B cell (primary cell): ENCODE data around the gene FOXM1. TPM values are rescaled to one million over a fixed set of nuclear protein-coding genes. Genes with fewer than 3 reads are reported as not detected.

ENCODE experiments used
- ATAC-seq: fragments of 200-7000 bp; cut with Tn5 transposase; one replicate; pipeline ENCODE4 v1.10.0; 2021; ENCODE audit warnings: low read depth, mild to moderate bottlenecking, moderate number of reproducible peaks, moderate library complexity
- CTCF ChIA-PET: fragments of 350-600 bp; sonication (Branson Sonifier 250); formaldehyde crosslinking; loops from one replicate; lab custom pipeline; 2021; ENCODE audit warnings: antibody characterized with exemption, inconsistent platforms; lab: Charles Lee
- POLR2A ChIA-PET: fragments of 350-600 bp; sonication (Branson Sonifier 250); formaldehyde crosslinking; loops from one replicate; lab custom pipeline; 2021; ENCODE audit warnings: antibody characterized with exemption; lab: Charles Lee
- DNase-seq: peaks from one replicate; pipeline ENCODE4 v3.0.0; 2013
- H2AFZ ChIP-seq: 2 replicates; pipeline ENCODE4 v1.6.1; 2012; ENCODE audit warnings: mild to moderate bottlenecking, low read depth, low read length; ENCODE audit not compliant: insufficient read depth, poor library complexity, severe bottlenecking
- H3K27ac ChIP-seq, 2 donors: 1 replicate in 1 of 2; 2 replicates in 1 of 2; pipeline ENCODE4 v1.5.1; 2012 to 2013; ENCODE audit warnings: low read length in 2 of 2, mild to moderate bottlenecking in 2 of 2, moderate library complexity in 1 of 2
- H3K27me3 ChIP-seq, 4 experiments: fragments of 200-600 bp in 1 of 4; sonication (generic) in 1 of 4; replicated peaks in 1 of 4; 1 replicate in 2 of 4; 2 replicates in 2 of 4; pipeline versions ENCODE4 v1.6.1 to v1.7.0; 2013 to 2016; ENCODE audit warnings: low read length in 3 of 4, mild to moderate bottlenecking in 2 of 4, mixed read lengths in 1 of 4, moderate library complexity in 1 of 4; ENCODE audit not compliant: insufficient read depth in 4 of 4, control insufficient read depth in 3 of 4; ENCODE audit errors: control extremely low read depth in 1 of 4
- H3K36me3 ChIP-seq, 2 experiments: replicated peaks in 1 of 2; 1 replicate in 1 of 2; 2 replicates in 1 of 2; pipeline versions ENCODE4 v1.6.1 to v1.7.1; 2013; ENCODE audit warnings: low read length in 1 of 2; ENCODE audit not compliant: insufficient read depth in 2 of 2, control insufficient read depth in 1 of 2; ENCODE audit errors: control extremely low read depth in 1 of 2, extremely low read depth in 1 of 2
- H3K4me1 ChIP-seq, 2 donors: fragments of 200-600 bp in 1 of 2; sonication (generic) in 1 of 2; 1 replicate in 1 of 2; 2 replicates in 1 of 2; pipeline versions ENCODE4 v1.5.1 to v1.6.1; 2013 to 2017; ENCODE audit warnings: low read length in 2 of 2; ENCODE audit not compliant: control insufficient read depth in 2 of 2, insufficient read depth in 2 of 2
- H3K4me2 ChIP-seq: replicated peaks from 2 replicates; pipeline ENCODE3; 2012; ENCODE audit warnings: mild to moderate bottlenecking, low read depth, low read length; ENCODE audit not compliant: poor library complexity, severe bottlenecking
- H3K4me3 ChIP-seq, 5 experiments: fragments of 200-600 bp in 1 of 5; sonication (generic) in 1 of 5; 1 replicate in 3 of 5; 2 replicates in 2 of 5; pipeline versions ENCODE4 v1.5.1 to v1.7.0; 2011 to 2016; ENCODE audit warnings: low read length in 4 of 5, mild to moderate bottlenecking in 4 of 5, low read depth in 2 of 5, control low read depth in 1 of 5, moderate library complexity in 1 of 5; ENCODE audit not compliant: insufficient read depth in 1 of 5; ENCODE audit errors: control extremely low read depth in 1 of 5, extremely low read depth in 1 of 5
- H3K79me2 ChIP-seq: fragments of 200-600 bp; sonication (generic); one replicate; pipeline ENCODE4 v1.6.0; 2016; ENCODE audit warnings: low read length; ENCODE audit not compliant: control insufficient read depth, insufficient read depth
- H3K9ac ChIP-seq: fragments of 200-600 bp; sonication (generic); 2 replicates; pipeline ENCODE4 v1.6.1; 2017; ENCODE audit warnings: mild to moderate bottlenecking, low read length, moderate library complexity
- H3K9me3 ChIP-seq, 3 donors: one replicate each; pipeline versions ENCODE4 v1.6.1 to v1.7.1; 2013; ENCODE audit warnings: low read length in 2 of 3; ENCODE audit not compliant: control insufficient read depth in 2 of 3, insufficient read depth in 1 of 3; ENCODE audit errors: control extremely low read depth in 1 of 3
- H4K20me1 ChIP-seq: 2 replicates; pipeline ENCODE4 v1.6.0; 2012; ENCODE audit warnings: mild to moderate bottlenecking, low read length; ENCODE audit not compliant: insufficient read depth, control insufficient read depth, poor library complexity, severe bottlenecking
- H3K27ac Mint-ChIP-seq: one replicate; pipeline ENCODE4 v1.8.0; 2021; ENCODE audit warnings: mixed read lengths
- H3K27me3 Mint-ChIP-seq: one replicate; pipeline ENCODE4 v1.8.0; 2021; ENCODE audit warnings: mixed read lengths
- H3K4me1 Mint-ChIP-seq: one replicate; pipeline ENCODE4 v1.8.0; 2021; ENCODE audit warnings: mixed read lengths
- H3K4me3 Mint-ChIP-seq: one replicate; pipeline ENCODE4 v1.8.0; 2021; ENCODE audit warnings: mixed read lengths
- H3K9me3 Mint-ChIP-seq: one replicate; pipeline ENCODE4 v1.8.0; 2022; ENCODE audit warnings: mixed read lengths; ENCODE audit not compliant: insufficient read depth
- CTCF ChIP-seq: fragments of 200-600 bp; IDR thresholded peaks from one replicate; pipeline ENCODE4 v1.8.0; 2022; ENCODE audit warnings: antibody characterized with exemption, mild to moderate bottlenecking
- EZH2 ChIP-seq: IDR thresholded peaks from 2 replicates; pipeline ENCODE4 v1.6.1; 2012; ENCODE audit warnings: borderline replicate concordance, low read depth, mild to moderate bottlenecking, moderate library complexity, low read length; ENCODE audit not compliant: insufficient read depth, poor library complexity, severe bottlenecking
- WGBS: methylation state at CpG from one replicate; pipeline ENCODE4 v1.1.5; 2013; ENCODE audit warnings: missing lambda C conversion rate; ENCODE audit not compliant: insufficient coverage; 5-methylcytosine and 5-hydroxymethylcytosine counted together
- intact Hi-C: fragments of 100-400 bp; cut with micrococcal nuclease; formaldehyde crosslinking; loops from one replicate; pipeline ENCODE4 v1.10.0; 2022
- polyA plus RNA-seq: library from polyadenylated mRNA; depleted of rRNA; stranded (reverse); fragments of >200 nt; gene quantifications from 2 replicates; pipeline ENCODE4 v1.2.3, GENCODE V29; 2012
- total RNA-seq, 2 donors: library from RNA; stranded (reverse); fragments of 120-200 nt in 1 of 2; gene quantifications; 1 replicate in 1 of 2; 2 replicates in 1 of 2; pipeline versions ENCODE4 v1.2.3 to v1.2.4, GENCODE V29; 2013 to 2022

The FOXM1 gene
- total and polyA plus RNA-seq, 2 donors (not counting 1 experiment from before 2014, with no cell fraction given), result 0.67 to 0.84 TPM

GRCh38 chr12:2811801-2812200, 65.2 kb downstream of the FOXM1 start:
- Histone ChIP-seq H3K79me2 (peaks cover 48% of the 10 kb centered on the region), H3K27ac (peak overlapping the region; percentile 79 to 90), H3K4me2 (peak overlapping the region; percentile 81), H3K9me3 (no peaks in the 10 kb centered on the region), H3K4me1 (peaks cover 14 to 16% of the 10 kb centered on the region in 2 donors), H3K36me3 (peaks cover 0 to 1% of the 10 kb centered on the region in 2 experiments), H3K4me3 (peak overlapping the region; percentile 56 to 99 (median 87)), H2AFZ (peak overlapping the region; percentile 94), H3K9ac (peak overlapping the region; percentile 87), H3K27me3 (no peaks in the 10 kb centered on the region), H4K20me1 (peaks cover 3% of the 10 kb centered on the region)
- no peaks in the 10 kb centered on the region for H3K9me3 Mint-ChIP-seq
- POLR2A ChIA-PET, result interaction anchor here (0.7 to 1.6 kb wide), 2 partner anchors 16 to 1020 kb away, joined by 5 to 17 read pairs; partner anchors contain the start of gene FKBP4
- WGBS, result 100% methylated on average over 1 of the region's 5 CpGs
- ATAC-seq (no peak), DNase-seq (no peak)
- peaks cover 29% of the 10 kb centered on the region for H3K4me1 Mint-ChIP-seq
- no peak overlapping the region for H3K27ac Mint-ChIP-seq
- peak overlapping the region; percentile 68 for H3K4me3 Mint-ChIP-seq
- TF ChIP-seq CTCF (no peak), EZH2 (no peak)
- H3K27me3 Mint-ChIP-seq, result no peaks in the 10 kb centered on the region
- CTCF ChIA-PET, result no interaction called here
- intact Hi-C loops, result loop anchor here (1.0 to 5.0 kb wide), 5 partner anchors 18 to 1010 kb away; partner anchors contain the start of genes CRACR2A and FKBP4

Other genes with a start within 250 kb of the FOXM1 start
- 56.7 and 57.5 TPM in 2 replicates for gene FKBP4, start 82.2 kb downstream of the FOXM1 start, total RNA-seq
- gene FKBP4, start 82.2 kb downstream of the FOXM1 start, polyA plus RNA-seq, result 19.3 and 28.1 TPM in 2 replicates
- 137 and 145 TPM in 2 replicates for gene ITFG2, start 64.5 kb downstream of the FOXM1 start, total RNA-seq
- gene ITFG2, start 64.5 kb downstream of the FOXM1 start, polyA plus RNA-seq, result 73.0 and 88.2 TPM in 2 replicates
- not detected in 2 replicates for gene NRIP2, start 42.1 kb downstream of the FOXM1 start, total RNA-seq
- not detected in 2 replicates for gene NRIP2, start 42.1 kb downstream of the FOXM1 start, polyA plus RNA-seq
- not detected in 2 replicates for gene TEX52, start 20.1 kb downstream of the FOXM1 start, total RNA-seq
- not detected in 2 replicates for gene TEX52, start 20.1 kb downstream of the FOXM1 start, polyA plus RNA-seq
- gene RHNO1, start within 50 bp of the FOXM1 start, total RNA-seq, result 13.5 and 15.0 TPM in 2 replicates
- 12.8 and 13.3 TPM in 2 replicates for gene RHNO1, start within 50 bp of the FOXM1 start, polyA plus RNA-seq
- 8.1 and 8.3 TPM in 2 replicates for gene TULP3, start 13.7 kb upstream of the FOXM1 start, total RNA-seq
- 9.2 and 12.3 TPM in 2 replicates for gene TULP3, start 13.7 kb upstream of the FOXM1 start, polyA plus RNA-seq
- gene TEAD4, start 82.2 kb upstream of the FOXM1 start, total RNA-seq, result not detected in 2 replicates
- not detected in 2 replicates for gene TEAD4, start 82.2 kb upstream of the FOXM1 start, polyA plus RNA-seq
- 0.37 and 0.49 TPM in 2 replicates for gene TSPAN9, start 200.2 kb upstream of the FOXM1 start, total RNA-seq
- gene TSPAN9, start 200.2 kb upstream of the FOXM1 start, polyA plus RNA-seq, result 0.15 and 0.56 TPM in 2 replicates